GM06990 (cell line): Measurements from ENCODE around the gene ECM1.

ENCODE experiments used
- DNase-seq: peaks from one replicate; pipeline ENCODE4 v3.0.0-alpha.2; 2011; ENCODE audit not compliant: insufficient read length; ENCODE audit errors: extremely low read depth
- H3K27me3 ChIP-seq: replicated peaks from 2 replicates; pipeline ENCODE4 v1.6.0; 2011; ENCODE audit warnings: low read length; ENCODE audit not compliant: control insufficient read depth, insufficient read depth
- H3K36me3 ChIP-seq: 2 replicates; pipeline ENCODE4 v1.5.1; 2011; ENCODE audit warnings: low read length; ENCODE audit not compliant: control insufficient read depth, insufficient read depth
- H3K4me3 ChIP-seq: replicated peaks from 2 replicates; pipeline ENCODE4 v1.5.1; 2011; ENCODE audit warnings: low read depth, mild to moderate bottlenecking, control low read depth, low read length
- CTCF ChIP-seq: IDR thresholded peaks from 2 replicates; pipeline ENCODE4 v1.5.1; 2011; ENCODE audit warnings: low read length, control low read depth, mild to moderate bottlenecking, inconsistent platforms; ENCODE audit not compliant: insufficient read depth, poor library complexity, severe bottlenecking

ECM1 gene

DNA sequence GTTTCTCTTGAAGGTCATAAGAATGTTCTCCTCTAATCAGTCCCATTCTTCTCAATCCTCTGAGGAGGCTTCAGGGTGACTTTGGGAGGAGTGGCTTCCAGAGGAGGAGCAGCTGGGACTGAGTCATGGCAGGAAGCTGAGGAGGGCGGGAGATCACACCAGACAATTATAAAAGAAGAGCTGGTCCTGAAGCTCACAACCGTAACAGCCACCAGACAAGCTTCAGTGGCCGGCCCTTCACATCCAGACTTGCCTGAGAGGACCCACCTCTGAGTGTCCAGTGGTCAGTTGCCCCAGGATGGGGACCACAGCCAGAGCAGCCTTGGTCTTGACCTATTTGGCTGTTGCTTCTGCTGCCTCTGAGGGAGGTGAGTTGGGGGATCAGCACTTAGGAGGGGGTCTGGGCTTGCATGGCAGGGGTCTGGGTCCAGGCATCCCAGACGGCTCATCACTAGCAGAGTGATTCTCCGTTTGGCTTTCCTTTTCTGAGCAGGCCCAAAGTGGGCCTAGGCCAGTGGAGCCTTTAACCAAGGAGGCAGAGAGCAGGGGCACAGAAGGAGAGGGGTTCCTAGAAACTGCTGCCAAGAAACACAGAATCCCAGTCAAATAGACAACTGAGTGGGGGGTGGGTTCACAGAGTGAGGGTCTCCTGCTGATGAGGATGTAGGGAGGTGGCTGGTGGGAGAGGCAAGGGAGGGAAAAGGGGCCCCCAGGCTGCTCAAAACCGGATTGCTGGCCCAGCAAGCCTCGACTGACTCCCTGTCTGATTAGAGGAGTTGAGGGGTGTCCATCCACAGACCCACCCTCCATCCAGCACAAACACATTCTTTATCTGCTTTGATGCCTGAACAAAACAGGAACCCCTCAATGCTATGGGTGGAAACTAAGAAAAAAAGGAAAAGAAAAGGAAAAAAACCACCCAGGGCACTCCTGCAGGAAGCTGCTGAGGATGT lies at the start of gene ECM1:
ECM1 (plus strand) TSS at position 198 of the 953 bp plus-strand sequence; CDS start at position 299, 101 bp downstream.
- TF ChIP-seq CTCF, result no peak
- no peak for DNase-seq
- Histone ChIP-seq H3K36me3 (peaks cover 18% of the 10 kb centered on the region), H3K27me3 (no peaks in the 10 kb centered on the region), H3K4me3 (no peak within 1 kb of the TSS)

- peaks cover 4% of the 10 kb centered on the region for H3K36me3 ChIP-seq
- peak; percentile 69 for TF ChIP-seq CTCF
- H3K4me3 ChIP-seq, result no peak overlapping the region
- peak; percentile 31 for DNase-seq
- no peaks in the 10 kb centered on the region for H3K27me3 ChIP-seq
These were observed 43.5 kb upstream of the ECM1 start for GRCh38 chr1:150464422-150464826.

DNA sequence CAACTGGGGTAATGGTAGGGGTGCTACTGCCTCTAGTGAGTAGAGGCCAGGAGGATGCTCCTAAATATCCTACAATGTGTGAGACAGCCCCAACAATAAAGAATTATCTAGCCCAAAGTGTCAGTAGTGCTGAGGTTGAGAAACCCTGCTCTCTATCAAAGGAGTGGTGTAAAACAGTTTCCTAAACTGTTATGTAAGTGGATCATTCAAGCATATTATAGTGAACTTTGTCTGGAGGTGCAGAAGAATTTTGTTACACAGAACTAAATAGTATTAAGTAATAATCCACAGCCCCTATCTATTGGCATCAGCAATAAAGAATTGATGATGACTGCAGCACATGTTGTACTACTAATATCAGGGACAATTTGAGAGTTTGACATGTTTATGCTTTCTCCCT lies 40.9 kb upstream of the ECM1 start:
- DNase-seq, result no peak
- TF ChIP-seq CTCF, result no peak
- H3K4me3 ChIP-seq, result no peak overlapping the region
- peaks cover 14% of the 10 kb centered on the region for H3K36me3 ChIP-seq
- H3K27me3 ChIP-seq, result no peaks in the 10 kb centered on the region

DNA sequence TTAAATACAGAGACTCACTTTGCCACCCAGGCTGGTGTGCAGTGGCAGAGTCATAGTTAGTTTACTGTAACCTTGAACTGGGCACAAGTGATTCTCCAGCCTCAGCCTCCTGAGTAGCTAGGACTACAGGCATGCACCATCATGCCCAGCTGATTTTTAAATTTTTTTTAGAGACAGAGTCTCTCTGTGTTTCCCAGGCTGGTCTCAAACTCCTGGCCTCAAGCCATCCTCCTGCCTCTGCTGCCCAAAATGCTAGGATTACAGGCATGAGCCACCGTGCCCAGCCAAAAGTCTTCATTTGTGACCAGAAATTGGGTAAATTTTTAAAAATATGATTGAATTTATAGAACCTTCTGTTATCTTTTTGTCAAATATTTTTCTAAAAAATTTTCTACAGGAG lies 38.6 kb upstream of the ECM1 start:
- H3K27me3 ChIP-seq, result no peaks in the 10 kb centered on the region
- peaks cover 18% of the 10 kb centered on the region for H3K36me3 ChIP-seq
- DNase-seq, result no peak
- H3K4me3 ChIP-seq, result no peak overlapping the region
- TF ChIP-seq CTCF, result no peak

GRCh38 chr1:150472601-150473200 lies 35.2 kb upstream of the ECM1 start:
- Histone ChIP-seq H3K36me3 (peaks cover 18% of the 10 kb centered on the region), H3K27me3 (no peaks in the 10 kb centered on the region), H3K4me3 (no peak overlapping the region)
- TF ChIP-seq CTCF, result no peak
- no peak for DNase-seq
